ENCODE data around the gene FBRSL1.

The FBRSL1 gene

GRCh38 chr12:132558861-132559623, 69.1 kb downstream of the FBRSL1 start:
- DNase-seq (ENCODE audit: low spot score) = no peak

- peak; percentile 98 for DNase-seq (ENCODE audit: low spot score)
Measured at GRCh38 chr12:132559652-132560363, 69.9 kb downstream of the FBRSL1 start.

- peak; percentile 75 for DNase-seq (ENCODE audit: low spot score)
Measured at GRCh38 chr12:132560364-132560613, 70.3 kb downstream of the FBRSL1 start.

- peak; percentile 90 for DNase-seq (ENCODE audit: low spot score)
Measured at GRCh38 chr12:132560614-132561426, 70.9 kb downstream of the FBRSL1 start.
